ENCODE results near the gene BCAS3. TPM values are rescaled to one million over a fixed set of nuclear protein-coding genes. Genes with fewer than 3 reads are reported as not detected.

The BCAS3 gene
- total RNA-seq, 2 donors from 2014 or later = 28.0 to 37.7 TPM

- Mint-ChIP-seq H3K9me3 (no peaks in the 10 kb centered on the region), H3K36me3 (ENCODE audit: low read depth) (no peaks in the 10 kb centered on the region), H3K27me3 (ENCODE audit: insufficient read depth) (peaks cover 71% of the 10 kb centered on the region), H3K4me1 (no peaks in the 10 kb centered on the region), H3K4me3 (no peak overlapping the region), H3K27ac (no peak overlapping the region)
- no peak overlapping the region for H3K27ac ChIP-seq (ENCODE audit: low read depth, low read length)
- no peaks in the 10 kb centered on the region for H3K9me3 ChIP-seq (ENCODE audit: control insufficient read depth, low read length)
- no peak for TF ChIP-seq CTCF (conservative IDR thresholded peaks at IDR 0.05)
- H3K27me3 ChIP-seq (ENCODE audit: control insufficient read depth, insufficient read depth, low read length, poor library complexity, severe bottlenecking) = peaks cover 56% of the 10 kb centered on the region
- no peaks in the 10 kb centered on the region for H3K36me3 ChIP-seq (ENCODE audit: control insufficient read depth, insufficient read depth, low read length)
- H3K4me3 ChIP-seq (ENCODE audit: low read length) = no peak overlapping the region
- no peak overlapping the region for H3K9ac ChIP-seq (ENCODE audit: extremely low read depth, low read length, poor library complexity, severe bottlenecking)
- WGBS, 2 experiments (ENCODE audit: insufficient coverage in 1 of 2, insufficient read length in 1 of 2) = 81 to 88% methylated on average over 3 to 4 of the region's 4 CpGs
- no peak for DNase-seq
- no peaks in the 10 kb centered on the region for H3K4me1 ChIP-seq (ENCODE audit: control insufficient read depth, insufficient read depth, low read length)
These were observed 742.4 kb downstream of the BCAS3 start for GRCh38 chr17:61420052-61420451.

GRCh38 chr17:61420745-61421398, 743.2 kb downstream of the BCAS3 start:
- Mint-ChIP-seq H3K27me3 (ENCODE audit: insufficient read depth) (peaks cover 63% of the 10 kb centered on the region), H3K4me1 (no peaks in the 10 kb centered on the region)
- no peaks in the 10 kb centered on the region for H3K9me3 ChIP-seq (ENCODE audit: control insufficient read depth, low read length)

GRCh38 chr17:61421460-61421859, 743.8 kb downstream of the BCAS3 start:
- Mint-ChIP-seq H3K27ac (no peak overlapping the region), H3K9me3 (no peaks in the 10 kb centered on the region), H3K4me1 (no peaks in the 10 kb centered on the region), H3K4me3 (no peak overlapping the region), H3K27me3 (ENCODE audit: insufficient read depth) (peaks cover 59% of the 10 kb centered on the region), H3K36me3 (ENCODE audit: low read depth) (no peaks in the 10 kb centered on the region)
- no peaks in the 10 kb centered on the region for H3K36me3 ChIP-seq (ENCODE audit: control insufficient read depth, insufficient read depth, low read length)
- no peak overlapping the region for H3K27ac ChIP-seq (ENCODE audit: low read depth, low read length)
- H3K4me1 ChIP-seq (ENCODE audit: control insufficient read depth, insufficient read depth, low read length) = no peaks in the 10 kb centered on the region
- H3K9me3 ChIP-seq (ENCODE audit: control insufficient read depth, low read length) = no peaks in the 10 kb centered on the region
- no peak for TF ChIP-seq CTCF (conservative IDR thresholded peaks at IDR 0.05)
- peaks cover 42% of the 10 kb centered on the region for H3K27me3 ChIP-seq (ENCODE audit: control insufficient read depth, insufficient read depth, low read length, poor library complexity, severe bottlenecking)
- no peak for DNase-seq
- 96% methylated on average over 4 of the region's 4 CpGs; no CpG with 5 or more reads in 1 of the 2 experiments for WGBS, 2 experiments (ENCODE audit: insufficient coverage in 1 of 2, insufficient read length in 1 of 2)
- H3K9ac ChIP-seq (ENCODE audit: extremely low read depth, low read length, poor library complexity, severe bottlenecking) = no peak overlapping the region
- no peak overlapping the region for H3K4me3 ChIP-seq (ENCODE audit: low read length)

More at GRCh38 chr17:61420745-61421398, 743.2 kb downstream of the BCAS3 start:
- Mint-ChIP-seq H3K36me3 (ENCODE audit: low read depth) (no peaks in the 10 kb centered on the region), H3K4me3 (no peak overlapping the region), H3K27ac (no peak overlapping the region), H3K9me3 (no peaks in the 10 kb centered on the region)
- peak; percentile 23 for DNase-seq
- H3K4me3 ChIP-seq (ENCODE audit: low read length) = no peak overlapping the region
- peaks cover 47% of the 10 kb centered on the region for H3K27me3 ChIP-seq (ENCODE audit: control insufficient read depth, insufficient read depth, low read length, poor library complexity, severe bottlenecking)
- H3K9ac ChIP-seq (ENCODE audit: extremely low read depth, low read length, poor library complexity, severe bottlenecking) = no peak overlapping the region
- H3K27ac ChIP-seq (ENCODE audit: low read depth, low read length) = no peak overlapping the region
- 91 to 96% methylated on average over 3 to 4 of the region's 4 CpGs for WGBS, 2 experiments (ENCODE audit: insufficient coverage in 1 of 2, insufficient read length in 1 of 2)
- TF ChIP-seq CTCF (conservative IDR thresholded peaks at IDR 0.05) = no peak
- no peaks in the 10 kb centered on the region for H3K36me3 ChIP-seq (ENCODE audit: control insufficient read depth, insufficient read depth, low read length)
- no peaks in the 10 kb centered on the region for H3K4me1 ChIP-seq (ENCODE audit: control insufficient read depth, insufficient read depth, low read length)
